ENCODE results near the gene GRIK2.

The GRIK2 gene

DNA sequence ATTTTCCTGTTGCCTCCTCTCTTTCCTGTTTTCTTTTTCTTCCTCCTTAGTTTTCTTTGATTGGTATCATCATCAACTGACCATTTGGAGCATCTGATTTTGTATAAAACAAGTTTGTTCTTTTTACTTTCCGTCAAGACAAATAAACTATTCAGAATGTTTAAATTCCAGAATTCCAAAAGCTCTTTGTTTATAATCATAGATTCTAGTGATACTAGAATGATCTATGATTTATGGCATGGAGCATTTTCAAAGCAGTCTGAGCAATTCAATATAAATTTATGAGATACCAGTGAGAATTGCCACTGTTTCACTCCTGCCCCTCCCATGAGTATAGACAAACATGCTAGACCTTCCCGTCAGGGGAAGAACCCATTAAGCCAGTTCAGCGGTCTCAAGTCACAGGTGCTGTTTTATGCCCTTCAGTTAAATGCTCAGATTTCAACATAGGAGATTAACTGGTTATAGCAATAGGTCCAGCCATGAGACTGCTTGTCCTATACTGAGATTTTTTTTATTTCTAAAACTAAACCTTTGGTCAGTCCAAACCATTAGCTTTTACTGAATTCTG, 60.7 kb downstream of the GRIK2 start:
- no peak for DNase-seq (ENCODE audit: low read depth)

DNA sequence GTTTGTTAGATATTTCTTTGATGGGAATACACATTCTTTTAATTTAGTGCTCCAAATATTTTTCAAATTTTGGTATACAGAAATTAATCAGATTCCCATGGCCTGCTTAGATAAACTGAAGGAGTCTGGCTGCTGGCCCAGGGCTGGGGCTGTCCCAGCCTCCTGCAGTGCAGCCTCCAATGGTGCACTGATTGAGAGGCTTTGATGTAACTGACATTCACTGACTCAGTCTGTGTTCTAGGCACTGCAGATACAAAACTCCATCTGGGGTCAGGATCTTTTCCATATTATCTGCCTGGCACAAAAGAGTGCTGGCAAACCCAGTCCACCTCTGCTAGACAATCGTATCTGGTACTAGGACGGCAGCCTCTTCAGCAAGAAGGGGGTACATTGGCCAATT, 64.8 kb downstream of the GRIK2 start:
- no peak for DNase-seq (ENCODE audit: low read depth)

DNA sequence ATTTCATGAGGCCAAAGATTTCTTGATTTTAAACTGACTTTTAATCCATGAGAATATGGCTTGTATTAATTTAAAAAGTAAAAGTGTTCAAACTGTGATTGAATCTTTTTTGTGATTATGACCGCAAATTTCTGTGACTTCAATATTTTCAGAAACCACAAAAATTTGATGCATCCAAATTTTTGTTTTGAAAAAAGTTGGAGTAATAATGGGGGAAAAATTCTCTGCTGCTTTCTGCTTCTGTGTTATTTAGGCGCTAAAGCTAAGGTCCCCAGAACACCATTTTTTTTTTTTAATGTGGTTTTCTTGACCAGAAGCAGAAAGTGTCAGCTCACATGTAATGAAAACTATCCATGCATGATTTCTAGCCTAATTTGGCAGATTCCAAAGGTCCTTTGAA, 65.3 kb downstream of the GRIK2 start:
- no peak for DNase-seq (ENCODE audit: low read depth)

DNA sequence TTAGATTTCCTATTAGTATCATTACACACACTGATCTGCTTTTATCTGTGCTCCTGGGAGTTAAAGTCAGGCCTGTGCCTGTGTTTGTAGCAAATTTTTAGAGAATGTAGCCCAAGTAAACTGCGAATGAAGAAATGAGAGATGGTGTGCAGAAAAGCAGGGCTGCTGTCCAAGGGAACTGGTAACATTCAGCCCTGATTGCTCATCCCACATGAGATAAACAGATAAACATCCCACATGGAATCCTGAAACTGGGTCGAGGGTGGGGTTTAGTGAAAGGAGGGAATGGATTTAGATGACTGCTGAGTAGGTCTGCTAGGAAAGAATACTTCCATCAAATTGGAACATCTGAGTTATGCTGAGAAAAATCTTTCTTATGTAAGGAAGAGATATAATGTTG, 69.1 kb downstream of the GRIK2 start:
- no peak for DNase-seq (ENCODE audit: low read depth)

DNA sequence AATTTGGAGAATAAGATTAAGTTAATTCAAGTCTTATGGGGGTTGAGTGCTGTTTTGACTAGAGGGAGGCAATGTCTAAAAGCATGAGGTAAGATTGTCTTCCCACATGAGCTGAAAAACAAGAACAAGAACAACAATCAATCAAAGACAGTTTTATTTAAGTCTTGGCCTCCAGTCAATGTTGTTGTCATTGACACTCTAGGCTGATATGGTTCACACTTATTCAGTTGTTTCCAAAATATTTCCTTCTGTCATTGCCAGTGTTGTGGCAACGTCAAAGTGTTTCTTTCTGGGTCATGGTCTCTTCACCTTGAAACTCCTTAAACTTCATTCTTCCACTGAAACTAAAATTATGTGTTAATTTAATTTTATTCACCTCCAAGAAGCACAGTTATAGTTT, 72.4 kb downstream of the GRIK2 start:
- no peak for DNase-seq (ENCODE audit: low read depth)

DNA sequence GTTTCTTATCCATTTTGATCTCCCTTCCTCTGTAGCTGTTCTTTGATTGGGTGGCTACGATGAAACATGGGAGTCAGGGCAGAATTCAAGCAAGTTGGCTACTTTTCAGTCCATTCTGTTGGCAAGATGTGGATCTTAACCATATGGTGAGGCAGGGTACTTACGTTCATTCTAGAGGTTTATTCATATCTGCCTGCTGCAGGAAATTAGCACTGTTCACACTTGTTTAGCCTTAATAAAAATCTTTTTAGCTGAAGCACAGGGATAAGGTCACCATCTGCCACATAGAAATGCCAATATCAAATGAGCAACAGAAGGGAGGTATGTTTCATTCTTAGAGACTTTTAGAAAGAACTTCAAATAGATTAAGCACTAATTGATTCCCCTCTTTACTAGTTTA, 83.9 kb downstream of the GRIK2 start:
- DNase-seq (ENCODE audit: low read depth) = no peak

DNA sequence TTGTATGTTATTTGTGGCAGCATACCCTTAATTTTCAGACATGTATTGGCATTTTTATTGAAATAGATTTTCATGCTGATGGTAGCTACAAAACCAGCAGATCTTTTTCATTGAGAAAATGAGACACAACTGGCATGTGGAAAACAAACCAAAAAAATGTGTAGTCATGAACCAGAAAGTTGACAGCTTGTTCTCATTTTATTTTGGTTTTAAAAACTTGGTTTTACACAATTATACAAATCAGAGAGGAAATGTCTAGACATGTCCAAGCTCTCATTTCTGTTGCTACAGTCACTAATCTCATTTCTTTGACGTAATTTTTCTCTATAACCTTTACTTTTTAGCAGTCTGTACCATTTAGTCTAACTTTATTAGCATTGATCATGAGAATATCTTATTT, 85.4 kb downstream of the GRIK2 start:
- DNase-seq (ENCODE audit: low read depth) = no peak

DNA sequence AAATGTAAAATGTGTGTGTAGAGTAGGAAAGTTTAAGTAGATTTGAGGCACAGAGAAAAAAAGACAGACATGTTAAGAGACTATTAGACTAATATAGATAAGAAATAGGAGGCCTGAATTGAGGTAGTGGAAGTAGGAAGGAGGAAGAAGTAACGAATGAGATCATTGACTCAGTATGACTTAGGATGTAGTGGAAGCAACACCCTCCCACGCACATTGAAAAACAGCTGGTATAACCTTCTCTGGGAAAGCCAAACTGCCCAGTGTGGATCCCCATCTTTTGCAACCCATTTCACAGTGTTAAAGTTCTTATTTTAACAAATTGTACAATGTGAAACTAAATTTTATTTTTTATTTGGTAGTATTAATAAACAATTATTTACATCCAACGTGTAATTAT, 89.1 kb downstream of the GRIK2 start:
- DNase-seq (ENCODE audit: low read depth) = no peak

DNA sequence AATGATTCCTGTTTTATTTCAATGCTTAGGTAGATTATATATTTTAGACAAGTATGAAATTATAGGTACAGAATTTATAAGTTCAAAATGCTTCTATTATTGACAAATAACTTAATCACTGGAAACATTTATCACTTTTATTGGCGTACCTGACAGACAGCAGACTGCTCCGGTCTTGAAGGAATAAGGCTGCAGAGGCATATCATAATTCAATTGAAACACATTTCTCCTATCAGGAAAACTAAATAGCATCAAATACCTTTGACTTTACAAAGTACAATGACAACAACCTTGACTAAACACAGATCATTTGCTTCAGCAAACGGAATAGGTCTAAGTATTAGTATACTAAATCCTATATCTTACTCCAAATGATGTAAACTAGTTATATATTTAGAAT, 91.3 kb downstream of the GRIK2 start:
- no peak for DNase-seq (ENCODE audit: low read depth)

DNA sequence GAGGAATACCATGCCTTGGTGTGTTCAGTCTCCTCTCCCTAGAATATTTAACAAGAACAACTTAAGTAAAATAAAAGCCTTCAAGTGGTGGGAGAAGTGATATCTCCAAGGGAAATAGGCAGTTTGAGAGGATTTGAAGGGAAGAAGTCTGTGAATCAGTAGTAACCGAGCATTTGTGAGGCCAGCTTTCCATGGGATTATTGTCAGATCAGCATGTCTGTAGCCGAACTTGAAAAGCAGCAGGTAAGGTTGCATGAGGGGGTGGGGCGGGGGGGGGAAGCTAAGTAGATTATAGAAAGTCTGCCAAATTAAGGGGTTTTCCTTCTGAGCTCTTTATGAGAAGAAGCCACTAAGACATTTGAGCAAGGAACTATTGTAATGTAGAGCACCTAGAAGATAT, 92.6 kb downstream of the GRIK2 start:
- no peak for DNase-seq (ENCODE audit: low read depth)

DNA sequence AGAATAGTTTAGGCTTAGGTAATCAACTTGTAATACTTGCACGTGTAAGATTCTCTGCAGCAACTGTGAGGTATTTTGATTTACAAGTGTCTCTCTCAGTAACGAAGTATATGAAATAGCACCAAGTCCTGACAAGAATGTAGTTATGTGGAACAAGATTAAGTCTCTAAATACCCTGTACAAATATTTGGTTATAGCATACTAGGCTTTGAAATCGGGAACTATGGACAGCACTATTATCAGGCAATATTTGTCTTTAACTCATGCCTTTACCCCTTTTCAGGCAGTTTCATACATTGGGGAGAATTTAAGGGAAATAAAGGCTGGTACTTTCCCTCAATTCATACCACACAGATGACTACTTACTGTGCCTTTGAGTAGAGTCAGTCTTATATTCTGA, 93.2 kb downstream of the GRIK2 start:
- no peak for DNase-seq (ENCODE audit: low read depth)

DNA sequence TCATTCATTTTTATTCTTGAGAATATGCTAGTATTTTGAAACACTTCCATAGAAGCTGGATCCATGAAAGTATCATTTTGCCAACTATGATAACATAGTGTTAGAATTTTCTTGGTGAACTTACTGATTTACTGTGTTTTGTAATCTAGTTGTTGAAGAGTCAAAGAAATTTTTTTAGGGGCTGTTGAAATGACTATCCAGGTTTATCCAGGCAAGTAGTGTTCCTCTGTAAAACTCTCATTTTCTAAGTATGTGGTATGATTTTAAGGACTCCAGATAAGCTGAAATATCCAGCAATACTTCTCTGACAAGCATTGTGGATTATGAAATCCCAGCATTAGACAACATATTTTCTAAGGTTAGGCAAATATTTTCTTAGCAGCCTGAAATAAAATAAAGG, 95.9 kb downstream of the GRIK2 start:
- DNase-seq (ENCODE audit: low read depth) = no peak

DNA sequence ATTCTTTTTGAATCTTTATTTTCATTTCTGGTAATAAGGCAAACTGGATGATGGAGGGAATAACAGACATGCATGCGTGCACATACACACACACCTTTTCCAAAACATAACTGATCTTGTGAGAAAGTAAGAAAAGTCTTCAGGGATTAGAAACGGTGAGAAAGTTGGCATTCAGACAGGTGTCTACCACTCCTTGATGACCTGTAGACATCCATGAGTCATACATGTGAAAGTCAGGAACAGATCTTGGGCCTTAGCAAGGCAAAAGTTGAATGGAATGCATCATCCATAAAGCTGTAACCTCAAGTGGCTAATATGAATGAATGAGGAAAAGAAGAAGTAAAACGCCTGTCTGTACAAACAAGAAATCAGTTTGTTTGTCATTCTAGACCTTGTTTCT, 97.3 kb downstream of the GRIK2 start:
- DNase-seq (ENCODE audit: low read depth) = no peak

DNA sequence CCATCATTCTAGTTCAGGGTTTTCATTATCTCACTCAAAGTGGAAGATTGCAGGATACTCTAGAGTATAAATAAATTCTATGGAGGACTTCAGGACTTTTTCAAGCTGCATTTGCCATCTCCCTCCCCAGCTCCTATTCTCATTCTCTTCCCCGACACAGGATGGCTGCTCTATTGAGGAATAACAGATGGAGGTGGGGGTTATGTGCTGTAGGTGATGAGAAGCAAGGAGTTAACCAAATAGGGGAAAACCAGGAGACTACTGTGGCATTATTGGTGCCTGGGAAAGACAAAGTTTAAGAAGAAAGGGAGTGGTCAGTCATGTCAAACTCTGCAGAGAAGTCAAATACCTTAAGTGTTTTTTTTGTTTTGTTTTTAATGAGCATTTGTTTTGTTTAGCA, 109.3 kb downstream of the GRIK2 start:
- no peak for DNase-seq (ENCODE audit: low read depth)

DNA sequence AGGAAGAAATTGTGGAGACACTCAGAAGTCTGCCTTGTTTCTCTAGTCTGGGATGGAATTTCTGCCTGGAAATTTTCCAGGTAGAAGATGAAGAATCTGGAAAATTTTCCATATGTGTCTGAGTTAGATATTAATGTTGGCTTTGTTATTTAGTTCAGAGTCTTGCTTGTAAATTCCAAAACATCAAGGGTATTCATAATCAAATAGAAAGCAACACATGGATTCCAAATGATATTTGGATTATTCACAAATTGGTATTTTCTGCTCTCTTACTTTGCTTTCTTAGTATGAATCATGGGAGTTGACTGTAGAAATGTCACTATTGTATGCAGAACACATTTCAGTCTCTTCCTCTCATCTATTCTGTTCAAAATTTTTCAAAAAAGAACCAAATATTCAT, 116.0 kb downstream of the GRIK2 start:
- no peak for DNase-seq (ENCODE audit: low read depth)

DNA sequence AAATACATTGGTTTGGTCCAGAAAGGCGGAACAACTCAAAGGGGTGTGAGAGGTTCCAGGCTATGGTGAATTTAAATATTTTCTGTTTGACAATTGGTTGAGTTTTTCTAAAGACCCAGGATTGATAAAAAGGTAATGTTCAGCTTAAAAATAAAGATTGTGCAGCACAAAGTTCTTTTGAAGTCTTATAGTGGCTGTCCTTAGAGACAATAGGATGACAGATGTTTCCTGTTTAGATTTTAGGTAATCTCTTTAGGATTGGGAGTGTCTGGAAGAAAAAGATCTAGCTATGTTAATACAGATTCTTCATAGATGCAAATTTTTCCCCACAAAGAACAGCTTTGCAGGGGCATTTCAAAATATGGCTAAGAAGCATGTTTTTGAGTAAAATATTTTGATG, 119.7 kb downstream of the GRIK2 start:
- DNase-seq (ENCODE audit: low read depth) = no peak

DNA sequence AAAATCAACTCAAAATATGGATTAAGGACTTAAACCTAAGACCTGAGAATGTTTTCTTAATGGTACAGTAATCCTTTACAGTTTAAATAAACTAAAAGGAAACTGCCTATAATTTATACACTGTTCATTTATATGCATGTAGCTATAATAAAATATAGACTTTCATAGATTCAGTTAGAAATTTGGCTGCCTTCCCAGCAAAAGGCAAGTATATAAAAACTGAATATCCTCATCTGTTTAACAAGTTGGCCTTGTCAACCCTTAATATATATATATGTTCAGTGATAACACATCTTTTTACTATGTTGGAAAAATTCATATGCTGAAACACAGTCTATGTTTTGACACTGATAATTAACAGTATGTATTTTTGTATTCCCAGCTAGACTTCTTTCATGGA, 123.1 kb downstream of the GRIK2 start:
- no peak for DNase-seq (ENCODE audit: low read depth)

DNA sequence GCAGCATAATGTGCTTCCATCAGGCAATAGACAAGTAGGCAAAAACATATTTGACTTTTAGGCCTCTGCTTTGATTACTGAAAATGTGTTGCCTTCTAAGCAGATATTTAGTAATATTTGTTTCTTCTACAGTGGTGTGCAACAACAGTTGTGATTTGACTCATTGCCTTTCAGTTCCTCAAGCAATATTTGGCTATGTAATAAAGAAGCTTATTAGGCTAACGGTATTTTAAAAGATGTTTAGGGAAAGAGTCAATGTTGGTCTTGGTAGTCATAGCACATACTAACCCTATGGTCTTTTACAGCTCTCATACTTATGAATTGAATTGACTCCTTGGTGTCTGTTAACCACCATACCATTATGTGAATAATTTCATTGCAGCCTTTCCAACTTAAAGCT, 124.1 kb downstream of the GRIK2 start:
- no peak for DNase-seq (ENCODE audit: low read depth)

DNA sequence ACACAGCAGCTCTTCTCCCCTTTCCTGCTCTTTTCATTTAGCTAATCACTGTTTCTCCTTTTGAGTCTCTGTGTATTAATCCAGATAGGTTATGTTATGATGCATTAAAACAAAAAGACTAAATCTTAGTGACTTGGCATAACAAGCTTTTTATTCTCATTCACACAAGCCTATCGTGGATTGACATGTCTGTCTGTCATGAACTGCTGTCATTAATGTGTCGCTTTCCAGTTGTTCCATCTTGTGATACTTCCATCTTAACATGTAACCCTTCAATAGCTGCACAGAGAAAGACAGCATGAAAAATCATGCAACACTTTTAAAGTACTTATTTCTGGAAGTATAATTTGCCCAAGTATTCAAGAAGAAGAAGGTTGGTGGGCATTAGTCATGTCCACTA, 128.7 kb downstream of the GRIK2 start:
- no peak for DNase-seq (ENCODE audit: low read depth)

DNA sequence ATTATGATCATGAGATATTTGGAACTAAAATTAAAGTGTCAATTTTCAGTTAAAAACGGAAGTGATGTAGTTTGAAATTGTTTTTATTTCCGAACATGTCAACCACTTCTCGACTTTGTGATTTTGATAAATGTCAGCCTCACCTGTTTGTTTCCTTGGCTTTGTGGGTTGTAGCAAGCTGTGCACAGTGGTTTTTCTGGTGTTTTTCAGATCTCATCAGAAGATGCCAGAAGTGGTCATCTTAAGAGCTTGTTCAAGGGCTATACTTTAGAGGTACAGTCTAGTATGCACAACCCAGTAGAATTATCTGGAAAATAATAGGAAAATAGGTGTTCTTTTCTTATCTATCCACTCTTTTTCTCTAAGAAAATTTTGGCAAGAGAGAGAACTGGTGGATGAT, 134.0 kb downstream of the GRIK2 start:
- DNase-seq (ENCODE audit: low read depth) = no peak

DNA sequence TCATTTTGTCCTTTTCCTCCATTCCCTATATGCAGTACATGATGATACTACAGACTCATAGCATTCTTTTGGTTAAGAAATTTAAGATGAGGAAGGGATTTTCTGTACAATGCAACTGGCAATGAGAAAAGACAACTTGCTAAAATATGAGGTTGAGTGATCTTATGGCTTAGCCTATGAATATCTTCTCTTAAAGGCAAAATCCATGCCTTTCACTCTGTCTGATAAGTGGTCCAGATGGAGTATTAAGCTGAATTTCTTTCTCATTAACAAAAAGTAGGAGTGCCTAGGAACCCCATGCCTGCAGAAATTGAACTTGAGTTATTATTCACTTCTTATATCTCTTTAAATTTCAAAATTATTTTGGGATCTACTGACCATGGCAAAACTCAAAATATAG, 135.3 kb downstream of the GRIK2 start:
- DNase-seq (ENCODE audit: low read depth) = no peak

DNA sequence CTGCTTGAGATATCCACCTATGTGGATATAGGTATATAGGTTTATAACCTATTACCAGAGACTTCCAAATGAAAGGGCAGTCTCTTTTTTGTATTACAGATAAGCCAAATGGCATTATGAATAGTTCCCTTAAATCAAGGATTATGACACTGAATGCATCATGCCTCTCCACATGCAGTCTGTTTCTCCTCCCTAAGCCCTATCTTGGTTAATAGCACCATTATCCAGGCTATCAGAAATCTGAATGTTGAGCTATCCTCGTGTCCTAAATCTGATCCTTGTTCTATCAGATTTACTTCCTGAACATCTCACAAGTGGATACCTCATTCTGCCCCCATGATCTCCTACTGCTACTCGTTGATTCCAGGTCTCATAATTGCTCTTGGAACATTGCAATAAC, 138.0 kb downstream of the GRIK2 start:
- no peak for DNase-seq (ENCODE audit: low read depth)

DNA sequence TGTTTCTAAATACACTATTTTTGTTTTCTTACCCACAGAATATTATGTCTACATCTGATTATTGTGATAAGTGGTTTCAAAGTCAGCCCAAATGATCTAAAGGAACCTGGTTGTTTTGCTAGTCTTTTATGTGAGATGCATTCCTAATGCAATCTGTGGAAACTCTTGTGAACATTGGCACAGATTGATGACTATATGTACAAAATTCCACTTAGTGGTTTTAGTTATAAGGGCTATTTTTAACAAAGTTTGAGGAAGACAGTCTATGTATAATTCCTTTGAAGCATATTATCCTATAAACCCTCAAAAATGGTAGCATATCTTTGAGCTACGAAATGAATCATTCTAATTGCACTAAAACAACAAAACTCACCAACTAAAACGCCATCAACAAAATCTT, 140.9 kb downstream of the GRIK2 start:
- no peak for DNase-seq (ENCODE audit: low read depth)

DNA sequence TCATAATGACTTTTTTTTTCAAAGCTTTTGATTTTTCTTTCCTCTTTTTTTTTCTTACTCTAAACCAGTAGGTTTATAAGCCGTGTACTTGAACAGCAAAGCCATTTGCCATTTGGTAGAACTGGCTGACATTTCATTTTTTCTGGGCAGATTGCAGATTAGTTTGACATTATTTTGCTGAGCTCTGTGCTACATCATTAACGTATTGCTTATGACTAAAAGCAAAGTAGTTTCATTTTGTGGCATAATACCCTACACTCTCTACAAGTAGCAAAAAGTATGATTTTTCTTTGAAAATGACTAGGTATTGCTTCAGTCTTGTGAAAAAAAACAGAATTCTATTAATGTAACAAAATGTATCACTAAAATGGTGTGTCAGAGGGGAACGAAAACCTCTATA, 141.3 kb downstream of the GRIK2 start:
- DNase-seq (ENCODE audit: low read depth) = no peak

DNA sequence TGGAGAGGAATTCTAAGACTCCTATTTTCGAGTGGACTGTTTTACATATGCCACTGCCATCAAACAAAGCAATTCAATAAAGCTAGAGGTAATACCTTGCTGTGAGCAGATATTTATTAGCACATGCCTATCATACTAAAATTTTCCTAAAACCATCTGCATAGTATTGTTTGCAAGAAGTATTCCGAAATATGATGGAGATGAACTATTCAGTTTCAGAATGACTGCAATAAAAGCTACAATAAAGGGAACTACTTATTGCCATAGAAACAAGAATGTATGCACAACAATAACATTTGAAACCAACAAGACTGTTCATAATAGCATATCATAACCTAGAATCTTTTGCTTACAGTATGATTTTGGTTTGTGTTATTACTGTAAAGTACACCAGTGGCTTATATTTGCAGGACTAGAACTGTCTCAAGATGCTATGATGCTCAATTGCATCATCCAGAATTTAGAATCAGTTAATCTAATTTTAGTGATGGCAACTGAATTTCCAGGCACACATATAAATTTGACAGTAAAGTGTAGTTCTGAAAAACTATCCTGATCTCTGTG, 144.3 kb downstream of the GRIK2 start:
- DNase-seq (ENCODE audit: low read depth) = no peak

Data from non-pigmented ciliary epithelial cell (primary cell).